H1 (cell line): Measurements from ENCODE around the gene XPO1. TPM values are rescaled to one million over a fixed set of nuclear protein-coding genes. Genes with fewer than 3 reads are reported as not detected.
A peak's percentile ranks its signal among the peaks of the same experiment; 100 is the strongest.

Experiments
- CTCF ChIA-PET: fragments of 300-600 bp; sonication (Branson Sonifier 250); formaldehyde crosslinking; loops from one replicate; lab custom pipeline; 2021; ENCODE audit not compliant: partially characterized antibody; lab: Charles Lee
- POLR2A ChIA-PET: fragments of 300-600 bp; sonication (Branson Sonifier 250); formaldehyde crosslinking; loops from one replicate; lab custom pipeline; 2021; ENCODE audit warnings: inconsistent platforms; ENCODE audit not compliant: partially characterized antibody; lab: Charles Lee
- DNase-seq, 2 experiments: peaks; one replicate each; pipeline versions ENCODE4 v3.0.0 to v3.0.0-alpha.2; 2010 to 2022; ENCODE audit warnings: low spot score in 2 of 2, low read depth in 1 of 2, mixed read lengths in 1 of 2
- FAIRE-seq: peaks from 2 replicates; lab custom pipeline; 2011; peaks lifted over from hg19 to GRCh38; lab: Jason Lieb, UNC
- H2AFZ ChIP-seq: 2 replicates; pipeline ENCODE4 v1.8.1; 2012; ENCODE audit warnings: low read length, inconsistent platforms
- H2AK5ac ChIP-seq: 2 replicates; pipeline ENCODE4 v1.6.1; 2013; ENCODE audit warnings: low read depth, low read length
- H2BK120ac ChIP-seq: replicated peaks from 2 replicates; pipeline ENCODE3; 2013; ENCODE audit warnings: low read depth, low read length, inconsistent platforms
- H2BK12ac ChIP-seq: 2 replicates; pipeline ENCODE4 v1.6.1; 2013; ENCODE audit warnings: low read depth, low read length
- H2BK15ac ChIP-seq: 2 replicates; pipeline ENCODE4 v1.6.1; 2013; ENCODE audit warnings: low read length
- H2BK20ac ChIP-seq: 2 replicates; pipeline ENCODE4 v1.6.1; 2013; ENCODE audit warnings: low read length
- H2BK5ac ChIP-seq: 2 replicates; pipeline ENCODE4 v1.6.1; 2013; ENCODE audit warnings: low read depth, low read length
- H3K14ac ChIP-seq: 2 replicates; pipeline ENCODE4 v1.6.1; 2013; ENCODE audit warnings: inconsistent platforms; ENCODE audit not compliant: insufficient read length
- H3K18ac ChIP-seq: 2 replicates; pipeline ENCODE4 v1.6.1; 2013; ENCODE audit warnings: low read length; ENCODE audit errors: extremely low read depth
- H3K23ac ChIP-seq: 2 replicates; pipeline ENCODE4 v1.6.1; 2013; ENCODE audit warnings: inconsistent platforms; ENCODE audit not compliant: insufficient read length
- H3K23me2 ChIP-seq: 2 replicates; pipeline ENCODE4 v1.6.1; 2013; ENCODE audit warnings: low read depth, low read length
- H3K27ac ChIP-seq: 2 replicates; pipeline ENCODE4 v1.6.1; 2011; ENCODE audit warnings: low read depth, low read length, inconsistent platforms
- H3K27me3 ChIP-seq, 4 experiments: replicated peaks in 1 of 4; 1 replicate in 1 of 4; 2 replicates in 3 of 4; pipeline versions ENCODE4 v1.6.1 to v1.8.1; 2011 to 2013; ENCODE audit warnings: low read length in 3 of 4, mild to moderate bottlenecking in 3 of 4, inconsistent platforms in 2 of 4, mixed read lengths in 2 of 4, moderate library complexity in 1 of 4; ENCODE audit not compliant: control insufficient read depth in 3 of 4, insufficient read depth in 3 of 4; ENCODE audit errors: extremely low read depth in 1 of 4
- H3K36me3 ChIP-seq, 4 experiments: 2 replicates each; pipeline versions ENCODE4 v1.6.1 to v1.8.1; 2011 to 2013; ENCODE audit warnings: mild to moderate bottlenecking in 4 of 4, low read length in 3 of 4, moderate library complexity in 2 of 4, control low read depth in 1 of 4, inconsistent platforms in 1 of 4; ENCODE audit not compliant: insufficient read depth in 4 of 4, control insufficient read depth in 2 of 4
- H3K4ac ChIP-seq: replicated peaks from 2 replicates; pipeline ENCODE3; 2013; ENCODE audit warnings: low read length, low read depth, mixed read lengths, inconsistent platforms; ENCODE audit not compliant: insufficient read length
- H3K4me1 ChIP-seq, 4 experiments: replicated peaks in 1 of 4; 1 replicate in 1 of 4; 2 replicates in 3 of 4; pipeline versions ENCODE4 v1.6.1 to v1.8.1; 2011 to 2013; ENCODE audit warnings: low read length in 3 of 4, inconsistent platforms in 2 of 4, mixed read lengths in 1 of 4; ENCODE audit not compliant: insufficient read depth in 4 of 4, control insufficient read depth in 3 of 4
- H3K4me2 ChIP-seq, 2 experiments: 2 replicates each; pipeline versions ENCODE4 v1.6.1 to v1.8.1; 2011 to 2013; ENCODE audit warnings: low read depth in 2 of 2, low read length in 2 of 2, control low read depth in 1 of 2, inconsistent platforms in 1 of 2, mild to moderate bottlenecking in 1 of 2; ENCODE audit not compliant: insufficient read depth in 1 of 2
- H3K4me3 ChIP-seq, 4 experiments: fragments of 200-600, 300-600 bp in 1 of 4; sonication (generic), shearing (Covaris generic), sonication (Bioruptor Twin) in 1 of 4; 2 replicates each; pipeline versions ENCODE4 v1.5.1 to v1.8.1; 2011 to 2016; ENCODE audit warnings: low read length in 4 of 4, low read depth in 3 of 4, control low read depth in 2 of 4, inconsistent platforms in 2 of 4, mild to moderate bottlenecking in 2 of 4, mixed read lengths in 1 of 4, moderate library complexity in 1 of 4; ENCODE audit not compliant: insufficient read depth in 2 of 4; ENCODE audit errors: extremely low read depth in 1 of 4
- H3K56ac ChIP-seq: replicated peaks from 2 replicates; pipeline ENCODE3; 2013; ENCODE audit warnings: low read depth, mild to moderate bottlenecking, mixed read lengths, low read length, inconsistent platforms; ENCODE audit not compliant: insufficient read length
- H3K79me1 ChIP-seq: 2 replicates; pipeline ENCODE4 v1.6.1; 2013; ENCODE audit warnings: low read depth, low read length, control low read depth
- H3K79me2 ChIP-seq, 2 experiments: 2 replicates each; pipeline versions ENCODE4 v1.6.1 to v1.8.1; 2012 to 2013; ENCODE audit warnings: low read length in 2 of 2, mild to moderate bottlenecking in 2 of 2, inconsistent platforms in 1 of 2; ENCODE audit not compliant: insufficient read depth in 2 of 2, control insufficient read depth in 1 of 2
- H3K9ac ChIP-seq, 4 experiments: replicated peaks in 1 of 4; 1 replicate in 1 of 4; 2 replicates in 3 of 4; pipeline versions ENCODE4 v1.6.1 to v1.8.1; 2011 to 2013; ENCODE audit warnings: low read depth in 3 of 4, low read length in 3 of 4, control low read depth in 2 of 4, mild to moderate bottlenecking in 2 of 4, moderate library complexity in 2 of 4, inconsistent platforms in 1 of 4; ENCODE audit errors: extremely low read depth in 1 of 4
- H3K9me3 ChIP-seq, 2 experiments: 2 replicates each; pipeline versions ENCODE4 v1.6.1 to v1.8.1; 2012 to 2013; ENCODE audit warnings: mild to moderate bottlenecking in 2 of 2, moderate library complexity in 2 of 2, control low read depth in 1 of 2, inconsistent platforms in 1 of 2, low read depth in 1 of 2, low read length in 1 of 2, mixed read lengths in 1 of 2; ENCODE audit not compliant: insufficient read depth in 2 of 2
- H4K20me1 ChIP-seq, 2 experiments: replicated peaks in 1 of 2; 2 replicates each; pipeline versions ENCODE3 to v1.8.1; 2011 to 2013; ENCODE audit warnings: inconsistent platforms in 2 of 2, low read length in 2 of 2, mild to moderate bottlenecking in 1 of 2; ENCODE audit not compliant: insufficient read depth in 2 of 2, control insufficient read depth in 1 of 2
- H4K5ac ChIP-seq: 2 replicates; pipeline ENCODE4 v1.6.1; 2013; ENCODE audit warnings: low read length, low read depth, mixed read lengths, inconsistent platforms; ENCODE audit not compliant: insufficient read length
- H4K8ac ChIP-seq: 2 replicates; pipeline ENCODE4 v1.8.0; 2013; ENCODE audit warnings: mild to moderate bottlenecking, moderate library complexity, low read length, inconsistent platforms; ENCODE audit not compliant: insufficient read depth; ENCODE audit errors: extremely low read depth
- H4K91ac ChIP-seq: replicated peaks from 2 replicates; pipeline ENCODE3; 2013; ENCODE audit warnings: low read length, mixed read lengths, inconsistent platforms; ENCODE audit not compliant: insufficient read length
- RFX5 ChIP-seq: IDR thresholded peaks from 2 replicates; pipeline ENCODE4 v1.6.1; 2011; ENCODE audit warnings: low read depth, low read length, improper control_type of control experiment, borderline replicate concordance
- RXRA ChIP-seq: IDR thresholded peaks from 2 replicates; pipeline ENCODE4 v1.6.1; 2011; ENCODE audit warnings: low read depth, mild to moderate bottlenecking, low read length, moderate library complexity; ENCODE audit not compliant: insufficient read depth
- SRF ChIP-seq: IDR thresholded peaks from 2 replicates; pipeline ENCODE4 v1.6.1; 2011; ENCODE audit warnings: mild to moderate bottlenecking, low read depth, low read length, moderate library complexity
- TAF1 ChIP-seq: IDR thresholded peaks from 2 replicates; pipeline ENCODE4 v1.6.1; 2011; ENCODE audit warnings: mild to moderate bottlenecking, low read depth, low read length
- TBP ChIP-seq: IDR thresholded peaks from 2 replicates; pipeline ENCODE4 v1.6.1; 2011; ENCODE audit warnings: low read depth, low read length, improper control_type of control experiment
- YY1 ChIP-seq: IDR thresholded peaks from 2 replicates; pipeline ENCODE4 v1.6.1; 2011; ENCODE audit warnings: low read depth, mild to moderate bottlenecking, low read length
- WGBS, 2 experiments: shearing (Covaris generic) in 1 of 2; methylation state at CpG; one replicate each; pipeline versions ENCODE4 v1.1.6 to v1.1.7; 2013 to 2015; ENCODE audit warnings: low lambda C conversion rate in 2 of 2, mixed read lengths in 2 of 2, inconsistent platforms in 1 of 2, low coverage in 1 of 2, missing lambda C conversion rate in 1 of 2; ENCODE audit not compliant: insufficient replicate concordance in 2 of 2, insufficient coverage in 1 of 2, insufficient read length in 1 of 2; ENCODE audit errors: extremely low coverage in 1 of 2, missing lambda C conversion rate in 1 of 2; 5-methylcytosine and 5-hydroxymethylcytosine counted together
- polyA plus RNA-seq, 7 experiments: library from polyadenylated mRNA; depleted of rRNA in 3 of 7; stranded (reverse) in 5 of 7; unstranded in 2 of 7; fragments of >200 nt in 5 of 7; fragments of 200-250 nt in 2 of 7; gene quantifications; 1 replicate in 5 of 7; 2 replicates in 1 of 7; 4 replicates in 1 of 7; pipeline versions ENCODE4 v1.2.1 to v1.2.3, GENCODE V29; 2011 to 2013; ENCODE audit warnings: missing spikeins in 2 of 7, mixed read lengths in 2 of 7
- total RNA-seq: library from RNA; stranded (reverse); fragmentation: NEBNext Ultra II Directional; extraction: Animal tissue kit (Norgen Biotek cat#: 25700); gene quantifications from 2 replicates; pipeline ENCODE4 v1.2.1, GENCODE V29; 2021

XPO1 gene
- total and polyA plus RNA-seq, 2 of the 8 experiments (the other 6 are each of a cell fraction or from before 2014, with no cell fraction given) = 110 to 296 TPM

GRCh38 chr2:61550375-61551209, 12.4 kb upstream of the XPO1 start:
- Histone ChIP-seq H3K18ac (no peak overlapping the region), H3K36me3 (no peaks in the 10 kb centered on the region), H2BK120ac (no peak overlapping the region), H2BK15ac (no peak overlapping the region), H3K14ac (no peak overlapping the region), H2BK5ac (no peak overlapping the region), H3K4ac (no peak overlapping the region), H3K79me2 (no peaks in the 10 kb centered on the region), H2AFZ (peak overlapping the region; percentile 45; the same call in 1 of the 2 replicates), H2AK5ac (no peak overlapping the region), H4K5ac (peak overlapping the region; percentile 7), H3K9ac (no peak overlapping the region), H3K4me1 (peaks cover 0 to 12% (median 6%) of the 10 kb centered on the region in 4 experiments; a peak in 4 of 7 replicates), H2BK20ac (peak overlapping the region; percentile 52; the same call in 1 of the 2 replicates), H3K56ac (no peak overlapping the region), H3K9me3 (no peaks in the 10 kb centered on the region), H3K4me3 (peak overlapping the region in 1 of 4 experiments; percentile 32; a peak in 1 of 8 replicates), H3K27ac (peak overlapping the region; percentile 39; the same call in 1 of the 2 replicates), H2BK12ac (no peak overlapping the region), H3K27me3 (no peaks in the 10 kb centered on the region), H3K79me1 (no peaks in the 10 kb centered on the region), H4K8ac (no peak overlapping the region), H4K91ac (no peak overlapping the region), H3K23ac (no peak overlapping the region), H3K4me2 (peak overlapping the region; percentile 15 to 24; a peak in 3 of 4 replicates), H3K23me2 (no peaks in the 10 kb centered on the region), H4K20me1 (no peaks in the 10 kb centered on the region)
- TF ChIP-seq TAF1 (no peak), SRF (no peak), RFX5 (no peak), YY1 (no peak), RXRA (no peak), TBP (no peak)
- 63% methylated on average over 5 of the region's 5 CpGs; no CpG with 5 or more reads in 1 of the 2 experiments for WGBS, 2 experiments
- CTCF ChIA-PET = interaction anchor here (0.5 to 1.6 kb wide), 5 partner anchors 8 to 246 kb away, joined by 3 to 5 read pairs (median 3); no protein-coding TSS in a partner anchor
- POLR2A ChIA-PET = interaction anchor here (1.0 to 1.5 kb wide), 2 partner anchors 14 to 47 kb away, joined by 4 to 6 read pairs; no protein-coding TSS in a partner anchor
- FAIRE-seq = no peak
- DNase-seq = no peak
